ENCODE results near the gene MYO1E. TPM values are rescaled to one million over a fixed set of nuclear protein-coding genes. Genes with fewer than 3 reads are reported as not detected.

MYO1E gene
- total RNA-seq, 2 donors from 2014 or later = 47.8 to 65.6 TPM

DNA sequence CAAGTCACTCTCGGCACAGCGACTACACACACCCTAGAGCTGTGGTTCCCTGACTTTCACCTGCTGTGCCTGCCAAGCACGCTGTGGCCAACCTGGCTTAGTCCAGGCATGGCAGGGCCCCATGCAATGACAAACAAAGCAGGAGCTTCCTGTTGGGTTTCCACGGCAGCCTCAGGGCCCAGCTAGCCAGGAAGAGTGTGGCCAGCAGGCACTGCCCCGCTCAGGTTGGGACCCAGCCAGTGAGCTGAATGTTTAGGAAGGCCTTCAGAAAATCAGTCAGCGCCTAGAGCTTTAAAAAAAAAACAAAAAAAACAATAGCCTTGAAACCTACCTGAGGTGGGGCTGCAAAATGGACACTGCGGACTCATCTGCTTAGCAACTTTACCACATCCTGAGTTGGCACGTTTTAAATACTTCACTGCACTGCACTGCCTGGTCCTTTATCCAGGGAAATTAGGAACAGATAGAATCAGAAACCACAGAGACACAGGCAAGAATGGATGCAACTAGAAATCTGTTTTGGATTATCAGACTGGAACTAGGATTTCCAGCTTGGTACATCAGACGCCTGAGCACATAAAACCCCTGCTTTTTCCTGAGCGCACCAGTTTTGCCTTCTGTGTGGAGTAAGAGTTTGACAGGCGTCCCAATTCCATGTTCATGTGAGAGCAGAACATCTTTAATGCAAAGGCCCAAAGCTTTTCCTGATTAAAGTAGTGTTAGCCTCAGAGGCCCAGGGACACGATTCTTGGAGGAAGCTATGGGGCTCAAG, 202.2 kb downstream of the MYO1E start:
- Histone ChIP-seq H3K36me3 (ENCODE audit: control insufficient read depth, insufficient read depth, low read length) (peaks cover 10% of the 10 kb centered on the region), H3K9ac (ENCODE audit: extremely low read depth, low read length, poor library complexity, severe bottlenecking) (no peak overlapping the region), H3K4me1 (ENCODE audit: control insufficient read depth, insufficient read depth, low read length) (peaks cover 4% of the 10 kb centered on the region), H3K27me3 (ENCODE audit: control insufficient read depth, insufficient read depth, low read length, poor library complexity, severe bottlenecking) (no peaks in the 10 kb centered on the region), H3K4me3 (ENCODE audit: low read length) (no peak overlapping the region), H3K9me3 (ENCODE audit: control insufficient read depth, low read length) (peaks cover 7% of the 10 kb centered on the region), H3K27ac (ENCODE audit: low read depth, low read length) (no peak overlapping the region)
- peak; percentile 75 for DNase-seq
- no peak for TF ChIP-seq CTCF (conservative IDR thresholded peaks at IDR 0.05)
- Mint-ChIP-seq H3K27me3 (ENCODE audit: insufficient read depth) (no peaks in the 10 kb centered on the region), H3K27ac (peak overlapping the region; percentile 77), H3K36me3 (ENCODE audit: low read depth) (peaks cover 27% of the 10 kb centered on the region), H3K4me3 (no peak overlapping the region), H3K9me3 (no peaks in the 10 kb centered on the region), H3K4me1 (peaks cover 22% of the 10 kb centered on the region)
- WGBS, 2 experiments (ENCODE audit: insufficient coverage in 1 of 2, insufficient read length in 1 of 2) = 90 to 96% methylated on average over 9 to 12 of the region's 12 CpGs

DNA sequence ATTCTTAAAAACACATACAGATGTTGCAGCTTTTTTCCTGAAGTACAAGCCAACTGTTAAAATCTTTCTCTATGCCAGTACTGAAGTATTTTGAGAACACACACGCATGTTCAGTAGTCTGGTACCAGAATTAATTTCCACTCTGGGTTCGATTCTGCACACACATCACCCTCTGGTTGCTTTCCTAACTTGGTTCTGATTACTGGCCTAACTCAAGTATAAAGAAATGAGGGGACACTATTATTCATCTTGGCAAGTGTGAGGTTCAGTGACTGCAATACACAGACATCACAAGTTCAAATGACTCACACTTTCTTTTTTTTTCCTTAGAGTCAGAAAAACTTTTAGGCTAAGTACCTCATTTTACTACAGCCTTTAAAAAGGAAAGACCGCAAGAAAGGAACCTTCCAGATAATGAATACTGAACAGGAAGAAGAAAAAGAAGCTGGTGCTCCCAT, 203.4 kb downstream of the MYO1E start:
- H3K36me3 ChIP-seq (ENCODE audit: control insufficient read depth, insufficient read depth, low read length) = peaks cover 19% of the 10 kb centered on the region
- Mint-ChIP-seq H3K27ac (peak overlapping the region; percentile 77), H3K9me3 (no peaks in the 10 kb centered on the region), H3K36me3 (ENCODE audit: low read depth) (peaks cover 27% of the 10 kb centered on the region), H3K4me3 (no peak overlapping the region), H3K4me1 (peaks cover 16% of the 10 kb centered on the region), H3K27me3 (ENCODE audit: insufficient read depth) (no peaks in the 10 kb centered on the region)
- no peak overlapping the region for H3K9ac ChIP-seq (ENCODE audit: extremely low read depth, low read length, poor library complexity, severe bottlenecking)
- no peak for TF ChIP-seq CTCF (conservative IDR thresholded peaks at IDR 0.05)
- H3K4me3 ChIP-seq (ENCODE audit: low read length) = no peak overlapping the region
- peaks cover 4% of the 10 kb centered on the region for H3K4me1 ChIP-seq (ENCODE audit: control insufficient read depth, insufficient read depth, low read length)
- no peak for DNase-seq
- H3K27me3 ChIP-seq (ENCODE audit: control insufficient read depth, insufficient read depth, low read length, poor library complexity, severe bottlenecking) = no peaks in the 10 kb centered on the region
- peaks cover 7% of the 10 kb centered on the region for H3K9me3 ChIP-seq (ENCODE audit: control insufficient read depth, low read length)
- 89 to 94% methylated on average over 2 to 3 of the region's 3 CpGs for WGBS, 2 experiments (ENCODE audit: insufficient coverage in 1 of 2, insufficient read length in 1 of 2)
- H3K27ac ChIP-seq (ENCODE audit: low read depth, low read length) = no peak overlapping the region

- Histone ChIP-seq H3K27me3 (ENCODE audit: control insufficient read depth, insufficient read depth, low read length, poor library complexity, severe bottlenecking) (no peaks in the 10 kb centered on the region), H3K9ac (ENCODE audit: extremely low read depth, low read length, poor library complexity, severe bottlenecking) (no peak overlapping the region), H3K4me1 (ENCODE audit: control insufficient read depth, insufficient read depth, low read length) (peaks cover 4% of the 10 kb centered on the region), H3K36me3 (ENCODE audit: control insufficient read depth, insufficient read depth, low read length) (peaks cover 17% of the 10 kb centered on the region), H3K4me3 (ENCODE audit: low read length) (no peak overlapping the region), H3K9me3 (ENCODE audit: control insufficient read depth, low read length) (peaks cover 5% of the 10 kb centered on the region), H3K27ac (ENCODE audit: low read depth, low read length) (no peak overlapping the region)
- no peaks in the 10 kb centered on the region for H3K9me3 Mint-ChIP-seq
- H3K27ac Mint-ChIP-seq = no peak overlapping the region
- peaks cover 26% of the 10 kb centered on the region for H3K36me3 Mint-ChIP-seq (ENCODE audit: low read depth)
- no peak for DNase-seq
- peaks cover 16% of the 10 kb centered on the region for H3K4me1 Mint-ChIP-seq
- no peak overlapping the region for H3K4me3 Mint-ChIP-seq
- TF ChIP-seq CTCF (conservative IDR thresholded peaks at IDR 0.05) = no peak
- WGBS, 2 experiments (ENCODE audit: insufficient coverage in 1 of 2, insufficient read length in 1 of 2) = 97% methylated on average over 5 to 7 of the region's 7 CpGs
- H3K27me3 Mint-ChIP-seq (ENCODE audit: insufficient read depth) = no peaks in the 10 kb centered on the region
Measured at GRCh38 chr15:59168536-59168935, 204.1 kb downstream of the MYO1E start.
